Sciatic nerve (tissue), 2 donors: ENCODE measurements around the gene NT5E. TPM values are rescaled to one million over a fixed set of nuclear protein-coding genes. Genes with fewer than 3 reads are reported as not detected.

ENCODE experiments used
- ATAC-seq: fragments of 200-7000 bp; cut with Tn5 transposase; one replicate; pipeline ENCODE4 v1.9.1; 2020; ENCODE audit warnings: mild to moderate bottlenecking, moderate library complexity
- DNase-seq: peaks from one replicate; pipeline ENCODE4 v3.0.0-alpha.2; 2020; ENCODE audit warnings: low spot score
- intact Hi-C: fragments of 100-400 bp; cut with DNase I; formaldehyde crosslinking; loops from one replicate; pipeline ENCODE4 v1.14.2; 2022
- total RNA-seq: library from RNA; stranded (reverse); fragmentation: NEBNext Ultra II Directional; extraction: Animal tissue kit (Norgen Biotek cat#: 25700); gene quantifications from one replicate; pipeline ENCODE4 v1.2.1, GENCODE V29; 2021
- donor health status: DM: no; HTN: no; CAD: no.
- donor health status: DM: no; HTN: no; CAD: no.

The NT5E gene
- total RNA-seq, 1 donor from 2014 or later: 52.7 TPM

DNA sequence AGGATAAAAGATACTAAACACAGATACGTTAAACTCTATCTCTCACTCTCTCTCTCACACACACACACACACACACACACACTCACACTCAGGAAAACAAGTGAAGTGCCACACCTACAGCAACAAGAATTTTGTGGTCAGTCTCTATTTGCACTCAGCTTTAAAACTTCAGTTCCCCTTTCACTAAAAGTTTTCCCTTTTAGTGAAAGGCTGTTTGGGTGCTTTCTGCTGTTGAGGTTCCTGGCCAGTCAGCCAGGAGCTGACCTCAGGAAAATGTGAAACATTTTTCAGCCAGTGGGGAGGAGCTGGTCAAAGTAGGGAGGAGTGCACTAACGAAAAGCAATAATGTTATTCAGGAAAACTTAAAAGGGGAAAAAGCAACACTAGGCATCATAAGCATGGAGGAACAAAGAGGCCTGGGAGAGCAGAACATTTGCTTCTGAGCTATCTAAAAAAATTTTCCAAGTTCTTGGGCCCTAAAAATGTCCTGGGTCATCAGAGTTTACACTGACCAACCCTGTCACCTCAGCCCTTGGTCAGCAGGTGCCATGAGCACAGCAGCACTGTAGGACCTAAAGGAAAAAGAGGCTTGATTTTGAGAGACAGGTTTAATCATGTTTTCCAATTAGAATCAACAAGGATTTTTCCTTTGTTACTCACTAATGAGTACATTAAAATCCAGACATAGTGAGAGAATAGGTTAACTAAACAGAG, 30.7 kb upstream of the NT5E start:
- no peak for DNase-seq
- ATAC-seq: peak; percentile 78
- intact Hi-C loops: no loop called here

DNA sequence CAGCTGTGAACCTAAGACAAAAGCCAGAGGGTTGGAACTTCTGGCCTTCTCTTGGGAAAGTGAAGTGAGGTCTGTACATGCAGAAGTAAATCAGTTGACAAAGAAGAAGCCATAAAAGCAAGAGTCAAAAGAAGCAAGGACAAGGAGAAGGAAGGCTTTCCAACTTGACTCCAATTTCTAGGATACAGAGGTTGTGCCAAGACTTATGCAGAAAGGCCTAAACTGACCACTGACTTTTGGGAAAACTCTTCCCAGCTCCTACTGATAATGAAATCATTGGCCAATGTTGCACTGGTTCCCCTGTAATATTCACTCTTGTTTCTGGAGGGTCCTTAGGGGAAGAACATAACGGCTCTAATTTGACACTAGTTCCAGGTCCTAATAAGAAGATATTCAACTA, 29.3 kb upstream of the NT5E start:
- DNase-seq (no peak), ATAC-seq (no peak)
- intact Hi-C loops: no loop called here

DNA sequence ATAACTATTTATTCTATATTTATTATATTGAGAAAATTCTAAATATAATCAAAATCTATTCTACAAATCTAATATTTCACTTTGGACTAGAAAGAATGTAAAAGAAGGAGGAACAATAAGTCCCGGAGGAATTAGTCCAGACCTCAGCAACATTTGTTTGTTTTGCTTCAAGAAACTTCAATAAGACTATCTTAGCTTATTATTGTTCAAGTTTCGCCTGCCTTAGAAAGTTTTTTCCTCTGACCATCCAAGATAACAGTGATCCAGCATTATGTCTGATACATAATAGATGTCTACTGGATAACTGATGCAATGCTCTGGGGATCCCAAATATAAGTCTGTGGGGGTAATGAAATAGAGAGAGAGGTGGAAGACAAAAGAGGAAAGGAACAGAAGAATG, 28.7 kb upstream of the NT5E start:
- intact Hi-C loops: no loop called here
- ATAC-seq (no peak), DNase-seq (no peak)

DNA sequence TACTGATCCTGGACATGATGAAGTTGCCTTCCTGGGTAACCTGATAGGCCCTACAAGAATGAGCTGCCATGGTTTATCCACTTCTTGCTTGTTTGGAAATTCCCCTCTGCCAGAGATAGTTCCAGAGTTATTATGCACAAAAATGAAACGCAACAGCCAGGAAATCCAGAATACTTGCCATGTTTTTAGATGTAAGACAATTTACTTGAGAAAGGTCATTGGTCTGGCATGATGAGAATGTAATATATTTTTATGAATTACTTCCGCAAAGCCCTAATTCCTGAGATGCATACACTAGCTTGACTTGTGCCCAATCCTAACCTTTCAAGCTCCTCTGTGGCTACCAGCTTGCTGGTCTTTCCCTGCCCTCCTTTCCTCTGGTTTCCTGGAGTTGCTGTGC, 27.9 kb upstream of the NT5E start:
- DNase-seq: no peak
- intact Hi-C loops: no loop called here
- no peak for ATAC-seq

DNA sequence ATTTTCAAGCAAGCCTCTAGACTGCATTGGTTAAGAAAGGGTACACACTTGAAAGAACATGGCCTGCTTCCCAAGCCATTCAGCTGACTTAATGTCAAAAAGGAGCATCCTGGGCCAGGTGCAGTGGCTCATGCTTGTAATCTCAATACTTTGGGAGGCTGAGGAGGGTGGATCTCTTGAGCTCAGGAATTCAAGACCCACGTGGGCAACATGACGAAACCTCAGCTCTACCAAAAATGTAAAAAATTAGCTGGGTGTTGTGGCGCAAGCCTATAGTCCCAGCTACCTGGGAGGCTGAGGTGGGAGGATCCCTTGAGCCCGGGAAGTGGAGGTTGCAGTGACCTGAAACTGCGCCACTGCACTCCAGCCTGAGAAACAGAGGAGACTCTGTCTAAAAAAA, 26.9 kb upstream of the NT5E start:
- DNase-seq: no peak
- intact Hi-C loops: no loop called here

DNA sequence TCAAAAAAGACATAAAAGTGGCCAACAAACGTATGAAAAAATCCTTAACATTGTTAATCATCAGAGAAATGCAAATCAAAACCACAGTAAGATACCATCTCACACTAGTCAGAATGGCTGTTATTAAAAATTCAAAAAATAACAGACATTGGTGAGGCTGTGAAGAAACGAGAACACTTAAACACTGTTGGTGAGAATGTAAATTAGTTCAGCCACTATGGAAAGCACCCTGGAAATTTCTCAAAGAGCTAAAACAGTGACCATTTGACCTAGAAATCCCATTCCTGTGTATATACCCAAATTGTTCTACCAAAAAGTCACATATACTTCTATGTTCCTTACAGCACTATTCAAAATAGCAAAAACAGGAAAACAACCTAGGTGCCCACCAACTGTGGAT, 24.9 kb upstream of the NT5E start:
- ATAC-seq: no peak
- DNase-seq: no peak
- intact Hi-C loops: no loop called here

More for the DNA sequence above, 26.9 kb upstream of the NT5E start:
- ATAC-seq: no peak

DNA sequence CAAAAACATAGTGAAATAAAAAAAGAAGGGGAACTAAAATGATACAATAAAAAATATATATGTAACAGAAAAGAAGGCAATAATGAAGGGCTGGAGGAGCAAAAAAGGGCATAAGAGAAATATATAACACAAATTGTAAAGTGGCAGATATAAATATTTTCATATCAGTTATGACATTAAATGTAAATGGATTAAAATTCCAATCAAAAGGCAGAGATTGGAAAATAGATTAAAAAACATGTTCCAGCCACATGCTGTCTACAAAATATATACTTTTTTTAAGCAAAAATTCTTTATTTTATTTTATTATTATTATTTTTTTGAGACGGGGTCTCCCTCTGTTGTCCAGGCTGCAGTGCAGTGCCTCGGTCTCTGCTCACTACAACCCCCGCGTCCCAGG, 23.9 kb upstream of the NT5E start:
- ATAC-seq: no peak

DNA sequence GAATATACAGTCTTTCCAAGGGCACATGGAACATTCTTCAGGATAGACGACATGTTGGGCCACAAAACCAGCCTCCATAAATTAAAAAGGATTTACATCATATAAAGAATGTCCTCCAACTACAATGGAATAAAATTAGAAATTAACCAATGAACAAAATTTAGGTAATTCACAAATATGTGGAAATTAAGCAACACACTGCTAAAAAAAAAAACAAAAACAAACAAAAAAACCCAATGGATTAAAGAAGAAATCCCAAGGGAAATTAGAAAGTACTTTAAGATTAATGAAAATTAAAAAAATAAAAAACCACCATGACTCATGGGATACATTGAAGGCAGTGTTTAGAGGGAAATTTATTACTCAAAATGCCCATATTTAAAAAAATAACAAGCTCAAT, 21.4 kb upstream of the NT5E start:
- ATAC-seq (no peak), DNase-seq (no peak)
- intact Hi-C loops: no loop called here

More for the DNA sequence above, 23.9 kb upstream of the NT5E start:
- no peak for DNase-seq
- intact Hi-C loops: no loop called here

DNA sequence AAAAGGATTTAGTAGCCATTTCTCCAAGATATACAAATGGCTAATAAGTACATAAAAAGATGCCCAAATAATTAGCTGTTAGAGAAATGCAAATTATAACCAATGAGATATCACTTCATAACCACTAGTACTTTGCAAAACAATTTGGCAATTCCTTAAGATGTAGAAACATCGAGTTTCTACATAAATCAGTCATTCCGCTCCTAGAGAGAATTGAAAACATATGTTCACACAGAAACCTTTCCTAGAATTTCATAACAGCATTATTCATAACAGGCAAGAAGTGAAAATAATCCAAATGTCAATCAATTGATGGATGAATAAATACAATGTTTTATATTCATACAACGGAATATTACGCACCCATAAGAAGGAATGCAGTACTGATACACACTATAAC, 20.5 kb upstream of the NT5E start:
- DNase-seq (no peak), ATAC-seq (peak; percentile 48)
- intact Hi-C loops: no loop called here

DNA sequence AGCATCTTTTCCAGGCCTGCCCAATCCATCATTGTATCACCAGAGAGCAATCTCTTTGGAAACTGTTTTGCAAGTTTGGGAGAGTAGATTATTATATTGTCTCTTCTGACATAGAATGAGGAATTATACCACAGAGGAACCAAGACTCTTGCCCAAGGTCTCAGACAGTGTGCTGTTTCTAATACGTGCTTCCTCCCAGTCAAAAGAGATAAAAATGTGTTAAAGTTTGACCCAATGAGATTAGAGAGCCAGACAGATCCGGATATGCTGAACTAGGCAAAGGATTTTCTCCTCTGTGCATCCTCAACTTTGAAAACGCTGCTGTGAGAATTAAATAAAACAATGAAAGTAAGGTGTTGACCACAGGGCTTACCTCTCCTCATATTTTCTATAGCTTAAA, 18.6 kb upstream of the NT5E start:
- DNase-seq (no peak), ATAC-seq (no peak)
- intact Hi-C loops: no loop called here

DNA sequence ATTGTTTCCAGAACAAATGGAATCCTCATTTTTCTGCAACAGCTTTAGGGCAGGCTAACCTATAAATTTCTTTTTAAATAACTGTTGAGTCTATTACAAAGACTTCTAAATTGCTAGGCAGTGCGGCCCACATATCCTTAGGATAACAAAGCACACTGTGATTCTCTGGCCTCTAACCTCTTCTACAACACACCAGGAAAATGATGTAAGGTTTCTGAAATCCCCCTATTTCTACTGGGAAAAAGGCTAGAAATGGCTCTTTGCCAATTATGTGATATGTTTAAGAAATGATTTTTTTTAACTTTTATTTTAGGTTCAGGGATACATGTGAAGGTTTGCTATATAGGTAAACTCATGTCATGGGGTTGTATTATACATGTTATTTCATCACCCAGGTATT, 17.3 kb upstream of the NT5E start:
- intact Hi-C loops: no loop called here
- DNase-seq: no peak

DNA sequence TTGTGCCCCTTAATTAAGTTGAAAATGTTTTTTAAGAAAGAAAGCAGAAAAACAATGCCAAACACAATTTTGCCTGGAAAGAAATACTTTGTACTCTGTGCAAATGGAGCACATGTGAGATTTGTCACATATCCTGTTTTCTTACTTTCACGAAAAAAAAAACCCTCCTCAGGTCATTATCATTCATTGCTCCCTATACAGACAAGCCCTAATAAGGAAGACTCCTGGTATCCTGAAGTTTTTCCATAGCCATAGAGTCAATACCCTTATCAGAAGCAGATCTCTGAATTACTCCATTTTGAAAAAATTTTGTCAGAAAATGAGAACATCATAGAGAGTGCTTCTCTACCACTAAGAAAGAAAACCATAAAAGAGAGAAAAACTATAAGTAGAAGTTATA, 14.0 kb upstream of the NT5E start:
- DNase-seq (no peak), ATAC-seq (peak; percentile 75)
- intact Hi-C loops: no loop called here

More for the DNA sequence above, 17.3 kb upstream of the NT5E start:
- ATAC-seq: no peak

DNA sequence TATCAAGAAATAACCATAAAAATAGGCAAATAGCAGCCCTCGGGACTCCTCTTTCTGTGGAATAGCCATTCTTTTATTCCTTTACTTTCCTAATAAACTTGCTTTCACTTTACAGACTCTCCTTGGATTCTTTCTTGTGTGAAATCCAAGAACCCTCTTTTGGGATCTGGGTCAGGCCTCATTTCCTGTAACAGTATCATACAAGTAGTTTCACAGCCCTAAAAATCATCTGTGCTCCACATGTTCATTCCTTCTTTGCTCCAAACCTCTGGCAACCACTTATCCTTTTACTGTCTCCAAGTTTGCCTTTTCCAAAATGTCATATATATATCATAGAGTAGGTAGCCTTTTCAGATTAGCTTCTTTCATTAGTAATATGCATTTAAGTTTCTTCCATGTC, 13.5 kb upstream of the NT5E start:
- intact Hi-C loops: no loop called here
- DNase-seq (no peak), ATAC-seq (peak; percentile 96)

DNA sequence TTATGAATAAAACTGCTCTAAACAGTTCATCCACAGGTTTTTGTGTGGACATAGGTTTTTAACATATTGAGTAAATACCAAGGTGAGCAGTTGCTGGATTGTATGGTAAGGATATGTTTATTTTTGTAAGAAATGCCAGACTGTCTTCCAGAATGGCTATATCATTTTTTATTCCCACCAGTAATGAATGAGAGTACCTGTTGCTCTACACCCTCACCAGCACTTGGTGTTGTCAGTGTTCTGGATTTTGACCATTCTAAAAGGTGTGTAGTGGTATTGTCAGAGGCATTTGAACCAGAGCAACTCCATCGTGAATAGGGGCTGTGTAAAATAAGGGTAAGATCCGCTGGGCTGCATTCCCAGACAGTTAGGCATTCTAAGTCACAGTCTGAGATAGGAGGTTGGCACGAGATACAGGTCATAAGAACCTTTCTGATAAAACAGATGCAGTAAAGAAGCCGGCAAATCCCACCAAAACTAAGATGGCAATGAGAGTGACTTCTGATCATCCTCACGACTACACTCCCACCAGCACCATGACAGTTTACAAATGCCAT, 12.9 kb upstream of the NT5E start:
- ATAC-seq (no peak), DNase-seq (no peak)
- intact Hi-C loops: no loop called here

DNA sequence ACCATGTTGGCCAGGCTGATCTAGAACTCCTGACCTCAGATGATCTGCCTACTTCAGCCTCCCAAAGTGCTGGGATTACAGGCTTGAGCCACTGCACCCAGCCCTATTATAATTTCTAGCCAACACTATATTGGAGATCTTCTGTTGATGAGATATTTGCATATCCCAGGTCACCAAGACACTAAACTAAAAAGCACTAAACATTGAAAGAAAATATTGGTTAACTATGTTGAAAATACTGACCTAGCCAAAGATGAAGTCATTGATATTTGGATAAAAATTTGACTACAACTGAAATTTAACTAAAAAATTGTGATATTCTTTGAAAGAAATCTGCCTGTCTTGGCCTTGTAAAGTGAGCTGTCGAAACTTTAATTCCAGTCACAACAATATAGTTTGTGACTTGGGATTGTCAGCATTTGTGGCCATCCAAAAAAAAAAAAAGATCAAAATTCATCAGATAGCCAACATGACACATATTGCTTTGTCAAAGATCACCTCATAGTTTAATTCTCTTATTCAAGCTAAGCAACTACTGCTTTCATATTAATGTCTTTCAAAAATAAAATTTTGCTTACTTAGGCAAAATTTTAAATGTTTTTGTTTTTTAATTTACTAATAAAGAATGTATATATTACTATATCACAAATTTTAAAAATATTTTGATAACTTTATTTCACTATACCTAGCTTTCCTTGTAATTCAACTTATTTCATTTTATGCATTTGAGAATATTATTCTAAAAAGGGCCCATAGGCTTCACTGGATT, 6.3 kb upstream of the NT5E start:
- ATAC-seq (no peak), DNase-seq (no peak)
- intact Hi-C loops: no loop called here

DNA sequence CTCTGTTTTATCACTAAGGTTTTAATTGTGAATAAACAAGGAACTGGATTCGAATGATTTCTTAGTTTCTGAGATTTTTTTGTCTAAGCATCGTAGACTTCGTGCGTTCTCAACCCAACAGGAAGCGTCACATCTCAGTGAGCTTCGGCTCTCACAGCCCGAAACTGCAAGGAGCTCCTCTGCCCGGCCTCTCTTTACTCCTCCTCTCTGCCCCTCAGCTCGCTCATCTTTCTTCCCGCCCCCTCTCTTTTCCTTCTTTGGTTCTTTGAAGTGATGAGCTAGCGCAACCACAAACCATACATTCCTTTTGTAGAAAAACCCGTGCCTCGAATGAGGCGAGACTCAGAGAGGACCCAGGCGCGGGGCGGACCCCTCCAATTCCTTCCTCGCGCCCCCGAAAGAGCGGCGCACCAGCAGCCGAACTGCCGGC, 480 bp upstream of the NT5E start:
- ATAC-seq (peak; percentile 73), DNase-seq (no peak)
- intact Hi-C loops: no loop called here

DNA sequence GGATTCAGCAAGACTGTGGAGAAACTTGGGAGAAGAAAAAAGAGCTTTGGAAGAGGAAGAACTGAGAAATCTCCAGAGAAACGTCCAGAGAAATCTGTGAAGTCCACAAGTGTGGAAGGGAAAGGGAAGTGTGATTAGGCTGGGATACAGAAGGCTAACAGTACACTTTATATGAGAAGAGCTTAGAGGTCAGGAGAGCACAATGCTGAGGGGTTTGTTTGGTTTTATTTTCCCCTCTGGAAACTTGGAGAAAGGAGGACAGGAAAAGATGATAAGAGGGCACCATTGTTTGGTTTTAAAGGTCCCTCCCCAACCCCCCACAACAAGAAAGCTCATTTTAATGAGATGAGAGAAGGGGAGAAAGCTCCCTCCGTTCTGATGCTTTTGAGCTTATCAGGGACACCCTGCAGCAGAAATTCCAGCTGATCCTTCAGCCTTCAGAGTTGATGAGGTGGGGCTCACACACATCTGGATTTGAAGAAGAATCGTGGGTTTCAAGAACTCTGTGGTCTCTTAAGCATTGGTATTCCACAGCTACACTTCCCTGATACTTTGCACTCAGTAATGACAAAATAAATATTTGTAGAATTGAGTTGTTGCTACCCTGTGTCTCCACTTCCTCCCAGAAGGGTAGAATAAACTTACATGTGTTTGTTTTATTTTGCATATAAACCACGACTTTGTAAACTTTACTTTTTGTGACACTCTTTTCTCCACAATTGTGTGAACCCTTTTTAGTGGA, 1.9 kb downstream of the NT5E start:
- DNase-seq (no peak), ATAC-seq (no peak)
- intact Hi-C loops: no loop called here

DNA sequence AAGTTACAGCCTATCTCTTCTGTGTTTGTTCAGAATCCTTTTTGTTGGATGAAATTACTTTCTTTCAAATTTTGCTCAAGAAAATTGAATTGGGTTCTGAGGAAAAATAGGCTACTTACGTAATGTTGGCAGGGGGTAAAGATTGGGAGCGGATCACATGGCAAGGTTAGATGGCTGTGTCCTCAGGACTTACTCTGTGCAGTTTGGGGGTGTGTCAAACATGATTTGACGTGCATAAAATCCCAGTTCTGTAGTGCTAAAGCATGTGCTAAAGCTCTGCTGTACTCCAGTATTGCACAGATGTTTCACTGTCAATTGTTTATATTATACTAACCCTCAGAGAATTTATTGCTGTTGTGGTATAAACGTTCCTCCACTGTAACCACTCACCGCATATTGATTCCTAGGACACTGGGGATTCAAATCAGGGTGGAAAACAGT, 2.6 kb downstream of the NT5E start:
- peak; percentile 62 for ATAC-seq
- intact Hi-C loops: no loop called here
- no peak for DNase-seq

DNA sequence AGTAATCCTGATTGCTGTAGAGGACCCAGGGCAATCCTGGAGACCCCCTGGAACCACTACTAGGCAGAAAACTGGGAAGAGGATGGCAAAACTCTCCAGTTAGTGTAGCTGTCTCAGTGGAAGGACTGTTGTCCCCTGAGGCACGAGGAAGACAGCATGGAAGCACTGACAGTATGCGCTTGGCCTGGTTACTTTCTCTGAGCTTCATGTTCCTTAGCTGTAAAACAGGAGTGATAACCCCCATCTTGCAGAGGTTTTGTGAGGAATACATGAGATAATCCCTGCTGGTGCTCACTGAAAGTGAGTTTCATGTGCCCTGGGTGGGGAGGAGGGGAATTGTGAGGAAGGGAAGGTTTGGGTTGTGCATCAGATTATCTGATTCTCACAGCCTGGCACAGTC, 3.2 kb downstream of the NT5E start:
- intact Hi-C loops: no loop called here
- DNase-seq (no peak), ATAC-seq (no peak)

DNA sequence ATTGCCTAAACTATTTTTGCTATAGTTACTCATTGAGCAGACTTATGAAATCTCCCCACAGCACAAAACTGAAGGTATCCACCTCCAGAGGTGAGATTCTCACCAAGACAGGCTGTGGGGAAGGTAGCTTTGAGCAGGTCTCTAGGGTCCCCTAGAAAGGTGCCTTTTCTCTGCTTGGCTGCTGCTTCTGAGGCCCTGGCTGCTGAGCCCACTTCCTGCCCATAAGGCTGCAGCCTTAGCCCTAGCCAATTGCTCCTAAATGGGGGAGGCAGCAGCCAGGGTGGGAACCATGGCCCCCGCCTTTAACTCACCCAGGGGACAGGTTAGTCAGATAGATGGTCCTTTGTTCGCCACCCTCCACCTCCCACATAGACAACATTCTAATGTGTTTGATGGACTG, 3.6 kb downstream of the NT5E start:
- DNase-seq (no peak), ATAC-seq (no peak)
- intact Hi-C loops: no loop called here
